Activated T-cell treated with anti-CD3 and anti-CD28 coated beads, Interleukin-2, amount 50 U/mL, for 1 hour (primary cell): ENCODE measurements around the gene TSPAN16.
"Not testable (repeated sequence)": the region's sequence is repeated elsewhere in the genome, so short reads cannot be mapped to it uniquely, and the experiment has no call there.

ENCODE experiments used
- DNase-seq: peaks from one replicate; pipeline ENCODE4 v3.0.0-alpha.2; 2020

Gene TSPAN16

DNA sequence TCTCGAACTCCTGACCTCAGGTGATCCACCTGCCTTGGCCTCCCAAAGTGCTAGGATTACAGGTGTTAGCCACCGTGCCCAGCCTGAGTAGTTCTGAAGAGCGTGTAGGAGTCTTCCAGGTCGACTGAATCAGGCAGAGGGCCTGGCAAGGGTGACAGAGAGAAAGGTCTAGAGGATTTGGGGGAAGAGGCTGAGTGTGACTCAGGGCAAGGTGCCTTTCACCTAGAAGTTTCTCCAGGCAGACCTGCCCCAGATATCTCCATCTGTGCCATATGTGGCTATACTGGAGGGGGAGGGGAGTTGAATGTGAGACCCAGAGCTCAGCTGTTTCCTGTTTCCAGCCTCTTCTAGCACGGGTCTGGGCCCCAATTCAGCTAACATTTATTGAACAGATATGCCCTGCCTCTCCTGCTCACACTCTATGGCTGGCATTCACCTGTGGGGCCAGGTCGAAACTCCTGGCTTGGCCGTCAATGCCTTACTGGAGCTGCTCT lies 51.6 kb downstream of the TSPAN16 start:
- DNase-seq = no peak

DNA sequence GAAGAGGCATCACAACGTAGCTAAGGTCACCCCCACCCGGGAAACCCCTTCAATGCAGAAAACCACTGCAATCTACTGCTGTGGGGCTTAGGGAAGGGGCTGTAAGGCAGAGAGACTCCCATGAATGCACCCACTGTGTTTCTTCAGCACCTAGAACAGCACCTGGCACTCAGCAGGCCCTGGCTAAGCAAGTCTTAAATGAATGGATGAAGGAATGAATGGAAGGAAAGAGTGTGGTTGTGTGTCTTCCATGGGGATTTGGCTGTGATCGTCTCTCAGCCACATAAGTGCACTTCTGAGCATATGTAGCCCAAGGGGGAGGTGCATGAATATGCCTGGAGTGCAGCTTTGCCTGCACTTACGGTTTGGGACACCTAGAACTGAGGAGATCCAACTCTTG lies 53.2 kb downstream of the TSPAN16 start:
- DNase-seq = no peak

DNA sequence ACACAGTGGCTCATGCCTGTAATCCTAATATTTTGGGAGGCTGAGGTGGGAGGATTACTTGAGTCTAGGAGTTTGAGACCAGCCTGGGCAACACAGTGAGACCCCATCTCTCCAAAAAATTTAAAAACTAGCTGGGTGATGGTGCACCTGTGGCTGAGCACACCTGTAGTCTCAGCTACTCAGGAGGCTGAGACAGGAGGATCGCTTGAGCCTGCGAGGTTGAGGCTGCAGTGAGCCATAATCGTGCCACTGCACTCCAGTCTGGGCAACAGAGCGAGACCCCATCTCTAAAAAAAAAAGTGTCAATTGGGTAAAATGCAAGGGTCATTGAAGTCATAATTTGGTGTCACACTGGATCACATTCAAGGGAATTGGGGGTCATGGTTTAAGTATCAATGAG lies 58.1 kb downstream of the TSPAN16 start:
- not testable (repeated sequence) for DNase-seq

DNA sequence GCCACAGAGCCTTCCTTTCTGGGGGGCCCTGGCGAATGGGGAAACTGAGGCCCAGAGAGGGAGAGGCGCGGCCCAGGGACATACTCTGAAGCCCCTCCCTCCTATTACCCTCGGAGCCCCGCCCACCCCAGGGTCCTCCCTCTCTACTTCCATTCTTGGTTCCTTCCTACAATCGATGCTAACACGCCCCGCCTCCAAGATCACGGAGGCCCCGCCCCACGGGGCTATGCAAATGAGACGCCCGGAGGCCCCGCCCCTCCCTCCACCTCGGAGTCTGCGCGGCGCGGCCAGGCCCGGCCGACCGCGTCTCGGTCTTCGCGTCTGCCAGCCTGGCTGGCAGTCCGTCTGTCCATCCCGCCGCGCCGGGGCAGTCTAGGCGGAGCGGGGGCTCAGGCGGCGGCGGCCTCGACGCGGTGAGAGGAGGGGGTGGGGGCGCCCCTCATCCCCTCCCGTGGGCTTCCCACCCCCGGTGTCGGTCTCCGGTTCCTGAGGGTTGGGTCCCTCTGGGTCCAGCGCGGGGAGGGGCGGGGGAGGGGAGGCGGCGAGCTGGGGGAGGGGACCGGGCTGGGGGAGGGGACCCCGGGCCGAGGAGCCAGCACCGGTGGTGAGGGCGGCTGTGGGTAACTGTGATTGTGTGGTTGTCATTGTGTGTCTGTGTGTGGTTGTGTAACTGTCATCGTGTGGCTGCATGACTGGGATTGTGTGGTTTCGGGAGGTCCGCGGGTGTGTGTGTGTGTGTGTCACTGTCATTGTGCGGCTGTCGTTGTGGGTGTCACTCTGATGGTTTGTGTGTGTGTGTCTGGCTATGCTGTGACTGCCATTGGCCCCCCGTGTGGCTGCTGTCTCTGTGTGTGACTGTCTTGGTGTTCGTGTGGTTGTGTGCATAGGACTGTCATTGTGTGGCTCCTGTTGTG lies 59.5 kb downstream of the TSPAN16 start, which contains the start of gene PLPPR2:
Gene PLPPR2 (plus strand): TSS at position 273 of the 914 bp plus-strand sequence. CDS start 2,242 bp downstream, outside the sequence.
- peak; percentile 86 for DNase-seq

DNA sequence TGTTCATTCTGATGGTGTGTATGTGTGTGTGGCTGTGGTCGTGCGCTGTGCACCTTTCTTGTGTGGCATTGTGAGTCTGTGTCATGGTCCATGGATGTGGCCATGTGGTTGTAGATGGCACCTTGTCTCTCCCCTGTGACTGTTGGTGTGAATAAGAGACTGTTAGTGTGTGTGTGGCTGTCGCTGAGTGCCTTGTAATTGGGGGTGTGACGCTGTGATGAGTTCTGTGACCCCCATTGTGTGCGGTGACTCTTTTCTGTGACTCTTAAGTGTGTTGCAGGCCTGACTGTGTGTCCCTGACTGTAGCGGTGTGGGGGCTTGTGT lies 60.1 kb downstream of the TSPAN16 start:
- DNase-seq = no peak

DNA sequence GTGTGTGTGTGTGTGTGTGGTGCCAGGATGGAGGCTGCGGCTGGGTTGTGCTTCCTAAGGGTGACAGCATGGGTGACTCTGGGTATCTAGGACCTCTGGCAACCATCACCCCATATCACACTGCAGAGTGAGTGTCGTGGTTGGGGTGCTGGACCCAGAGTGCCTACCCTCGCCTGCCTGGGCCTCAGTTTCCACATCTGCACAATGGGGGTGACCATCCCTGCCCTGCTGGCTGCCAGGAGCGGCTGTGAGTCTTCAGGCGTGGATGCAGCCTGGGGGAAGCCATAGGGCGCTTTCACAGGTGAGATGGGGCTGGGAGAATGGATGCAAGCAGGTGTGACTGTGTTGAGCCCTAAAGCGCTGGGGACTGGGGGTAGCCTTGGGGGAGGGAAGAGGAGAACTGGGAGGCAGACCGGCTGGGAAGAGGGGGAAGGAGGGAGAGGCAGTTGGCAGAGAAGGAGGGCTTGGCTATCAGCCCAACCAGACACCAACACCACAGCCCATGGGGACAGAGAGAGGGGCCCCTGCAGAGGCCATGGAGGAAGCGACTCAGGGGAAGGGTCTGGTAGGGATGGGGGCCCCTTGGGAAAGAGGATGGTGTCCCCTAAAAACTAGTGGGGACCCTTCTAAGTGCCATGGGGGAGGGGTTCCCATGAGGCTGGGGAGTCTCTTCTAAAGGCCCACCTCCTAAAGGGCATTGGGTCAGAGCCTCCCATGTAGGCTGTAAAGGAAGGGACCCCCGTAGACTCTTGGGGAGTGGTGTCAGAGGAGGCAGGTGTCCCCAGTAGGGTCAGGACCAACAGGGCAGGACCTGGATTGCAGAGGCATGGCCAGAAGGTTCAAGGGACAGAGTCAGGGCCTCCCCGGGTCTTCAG lies 61.0 kb downstream of the TSPAN16 start:
- DNase-seq = no peak

DNA sequence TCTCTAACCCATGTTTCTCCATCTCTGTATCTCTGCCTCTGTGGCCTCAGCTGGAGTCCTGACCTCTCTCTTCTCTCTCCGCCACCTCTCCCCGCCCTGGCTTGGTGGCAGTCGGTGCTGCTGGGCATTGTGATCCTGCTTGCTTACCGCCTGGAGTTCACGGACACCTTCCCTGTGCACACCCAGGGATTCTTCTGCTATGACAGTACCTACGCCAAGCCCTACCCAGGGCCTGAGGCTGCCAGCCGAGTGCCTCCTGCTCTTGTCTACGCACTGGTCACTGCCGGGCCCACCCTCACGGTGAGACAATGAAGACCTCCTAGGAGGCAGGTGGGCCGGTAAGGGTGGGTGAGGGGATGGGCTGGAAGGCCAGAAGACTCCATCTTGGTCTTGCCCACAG lies 63.5 kb downstream of the TSPAN16 start:
- no peak for DNase-seq

DNA sequence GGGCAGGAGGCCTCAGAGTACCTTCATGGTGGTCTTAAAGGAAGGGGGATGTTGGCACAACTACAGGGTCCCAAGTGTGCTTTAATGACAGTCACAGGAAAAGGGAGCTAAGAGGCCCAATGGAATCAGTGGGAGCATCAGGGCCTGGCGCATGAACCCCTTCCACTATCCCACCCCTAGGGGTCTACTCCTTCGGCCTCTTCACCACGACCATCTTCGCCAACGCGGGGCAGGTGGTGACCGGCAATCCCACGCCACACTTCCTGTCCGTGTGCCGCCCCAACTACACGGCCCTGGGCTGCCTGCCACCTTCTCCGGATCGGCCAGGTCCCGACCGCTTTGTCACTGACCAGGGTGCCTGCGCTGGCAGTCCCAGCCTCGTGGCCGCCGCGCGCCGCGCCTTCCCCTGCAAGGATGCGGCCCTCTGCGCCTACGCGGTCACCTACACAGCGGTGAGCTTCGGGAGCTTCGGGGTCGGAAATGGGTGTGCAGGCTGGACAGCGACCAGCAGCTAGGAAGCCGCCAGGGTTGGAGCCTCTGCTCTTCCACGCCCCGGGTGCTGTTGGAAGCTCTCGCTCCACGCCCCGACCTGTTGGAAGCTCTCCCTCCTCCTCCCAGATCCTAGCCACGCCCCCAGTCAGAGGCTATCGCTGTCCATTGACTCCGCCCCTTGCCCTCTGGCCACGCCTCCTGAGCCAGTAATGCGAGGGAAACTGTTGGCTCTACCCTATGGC lies 65.2 kb downstream of the TSPAN16 start:
- no peak for DNase-seq

DNA sequence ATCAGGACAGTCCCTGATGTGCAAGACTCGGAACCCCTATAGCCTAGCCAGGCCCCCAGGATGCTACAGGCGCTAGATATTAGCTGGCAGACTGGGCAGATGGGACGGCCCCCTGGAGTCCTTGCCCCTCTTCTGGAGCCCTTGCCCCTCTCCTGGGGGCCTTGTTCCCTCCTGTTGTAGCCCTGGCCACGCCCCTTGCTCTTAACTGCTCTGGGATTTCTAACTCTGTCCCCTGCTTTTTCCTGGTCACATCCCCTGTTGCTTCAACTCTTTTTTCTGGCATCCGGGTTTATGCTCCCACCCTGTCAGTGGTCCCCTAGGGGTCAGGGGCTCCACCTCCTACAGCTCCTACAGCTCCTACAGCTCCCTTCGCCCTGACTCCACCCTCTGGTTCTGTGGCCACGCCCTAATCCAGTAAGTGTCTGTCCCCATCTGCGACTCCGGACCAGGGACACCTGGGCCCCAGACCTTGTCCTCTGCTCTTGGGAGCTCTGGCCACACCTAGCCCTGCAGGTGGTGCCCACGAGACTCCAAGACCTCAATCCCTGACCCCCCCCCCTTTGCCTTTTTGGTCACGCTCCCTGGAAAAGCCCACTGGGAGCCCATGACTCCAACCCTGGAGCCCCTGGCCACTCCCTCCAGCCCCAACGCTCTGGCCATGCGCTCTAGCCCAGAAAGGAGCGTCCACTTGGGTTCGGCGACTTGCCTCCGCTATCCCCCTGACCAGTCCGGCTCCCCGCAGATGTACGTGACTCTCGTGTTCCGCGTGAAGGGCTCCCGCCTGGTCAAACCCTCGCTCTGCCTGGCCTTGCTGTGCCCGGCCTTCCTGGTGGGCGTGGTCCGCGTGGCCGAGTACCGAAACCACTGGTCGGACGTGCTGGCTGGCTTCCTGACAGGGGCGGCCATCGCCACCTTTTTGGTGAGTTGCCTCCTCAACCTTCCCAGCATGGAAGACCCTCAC lies 66.1 kb downstream of the TSPAN16 start:
- DNase-seq = no peak

DNA sequence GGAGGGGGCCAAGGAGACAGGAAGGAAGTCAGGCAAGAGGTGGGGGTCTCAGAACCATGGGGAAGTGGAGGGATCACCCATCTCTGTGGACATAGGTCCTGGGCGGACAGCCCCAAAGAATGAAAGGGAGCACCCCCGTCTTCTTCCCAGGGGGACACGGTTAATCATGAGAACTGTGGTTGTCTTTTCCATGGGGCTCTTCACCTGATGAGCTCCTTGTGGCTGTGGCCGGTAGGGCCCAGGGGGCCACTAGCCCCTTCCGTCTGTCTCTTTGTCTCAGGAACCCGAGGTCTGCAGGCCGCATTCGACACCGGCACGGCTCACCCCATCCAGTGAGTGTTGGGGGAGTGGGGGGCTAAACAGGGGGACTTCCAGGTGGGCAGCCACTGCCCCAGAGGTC lies 67.9 kb downstream of the TSPAN16 start:
- DNase-seq = no peak

DNA sequence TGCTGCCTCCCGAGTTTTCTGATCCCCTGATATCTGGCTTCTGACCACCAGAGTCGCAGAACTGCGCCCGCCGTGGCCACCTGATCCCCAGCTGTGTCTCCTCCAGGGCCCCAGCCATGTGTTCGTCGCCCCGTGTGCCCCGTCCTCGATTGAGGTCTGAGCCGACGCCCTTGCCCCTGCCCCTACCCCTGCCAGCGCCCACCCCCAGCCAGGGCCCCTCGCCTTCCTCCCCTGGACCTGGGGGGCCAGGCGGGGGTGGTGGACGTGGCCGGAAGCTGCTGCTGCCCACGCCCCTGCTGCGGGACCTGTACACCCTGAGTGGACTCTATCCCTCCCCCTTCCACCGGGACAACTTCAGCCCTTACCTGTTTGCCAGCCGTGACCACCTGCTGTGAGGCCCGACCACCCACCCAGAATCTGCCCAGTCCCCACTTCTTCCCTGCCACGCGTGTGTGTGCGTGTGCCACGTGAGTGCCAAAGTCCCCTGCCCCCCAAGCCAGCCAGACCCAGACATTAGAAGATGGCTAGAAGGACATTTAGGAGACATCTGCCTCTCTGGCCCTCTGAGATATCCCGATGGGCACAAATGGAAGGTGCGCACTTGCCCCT lies 68.4 kb downstream of the TSPAN16 start:
- DNase-seq = no peak

DNA sequence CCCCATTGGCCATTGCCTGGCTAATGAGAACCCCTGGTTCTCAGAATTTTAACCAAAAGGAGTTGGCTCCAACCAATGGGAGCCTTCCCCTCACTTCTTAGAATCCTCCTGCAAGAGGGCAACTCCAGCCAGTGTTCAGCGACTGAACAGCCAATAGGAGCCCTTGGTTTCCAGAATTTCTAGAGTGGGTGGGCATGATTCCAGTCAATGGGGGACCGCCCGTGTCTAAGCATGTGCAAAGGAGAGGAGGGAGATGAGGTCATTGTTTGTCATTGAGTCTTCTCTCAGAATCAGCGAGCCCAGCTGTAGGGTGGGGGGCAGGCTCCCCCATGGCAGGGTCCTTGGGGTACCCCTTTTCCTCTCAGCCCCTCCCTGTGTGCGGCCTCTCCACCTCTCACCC lies 69.0 kb downstream of the TSPAN16 start:
- no peak for DNase-seq
